IPS-20b (cell line): ENCODE results near the gene COL3A1.

Source experiments
- H3K27ac ChIP-seq: one replicate; pipeline ENCODE4 v1.5.1; 2013; ENCODE audit warnings: low read length
- H3K27me3 ChIP-seq: 2 replicates; pipeline ENCODE4 v1.6.1; 2013; ENCODE audit warnings: mild to moderate bottlenecking, low read length, inconsistent platforms; ENCODE audit not compliant: insufficient read depth
- H3K36me3 ChIP-seq: 2 replicates; pipeline ENCODE4 v1.6.1; 2013; ENCODE audit warnings: low read depth, mild to moderate bottlenecking, inconsistent platforms, low read length, moderate library complexity; ENCODE audit not compliant: insufficient read depth
- H3K4me1 ChIP-seq: 2 replicates; pipeline ENCODE4 v1.6.1; 2013; ENCODE audit warnings: mild to moderate bottlenecking, control low read depth, inconsistent platforms, low read length, moderate library complexity; ENCODE audit not compliant: insufficient read depth
- H3K4me3 ChIP-seq: 2 replicates; pipeline ENCODE4 v1.5.1; 2013; ENCODE audit warnings: mild to moderate bottlenecking, low read length, inconsistent platforms
- H3K9ac ChIP-seq: 2 replicates; pipeline ENCODE4 v1.6.1; 2013; ENCODE audit warnings: low read depth, mild to moderate bottlenecking, inconsistent platforms, low read length, moderate library complexity
- H3K9me3 ChIP-seq: 2 replicates; pipeline ENCODE4 v1.6.1; 2013; ENCODE audit warnings: mild to moderate bottlenecking, low read depth, low read length, inconsistent platforms; ENCODE audit not compliant: insufficient read depth

Gene COL3A1

DNA sequence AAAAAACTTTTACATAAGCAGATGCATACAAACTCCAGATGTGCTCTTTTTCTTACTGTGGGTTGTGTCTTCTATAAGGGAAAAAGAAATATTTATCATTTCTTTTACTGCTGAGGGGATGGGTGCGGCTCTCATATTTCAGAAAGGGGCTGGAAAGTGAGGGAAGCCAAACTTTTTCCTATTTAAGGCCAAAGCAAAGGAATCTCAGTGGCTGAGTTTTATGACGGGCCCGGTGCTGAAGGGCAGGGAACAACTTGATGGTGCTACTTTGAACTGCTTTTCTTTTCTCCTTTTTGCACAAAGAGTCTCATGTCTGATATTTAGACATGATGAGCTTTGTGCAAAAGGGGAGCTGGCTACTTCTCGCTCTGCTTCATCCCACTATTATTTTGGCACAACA, at the start of gene COL3A1:
TSS of gene COL3A1 (plus strand) at position 210 of the 400 bp plus-strand sequence. CDS start at position 327, 117 bp downstream.
- Histone ChIP-seq H3K4me1 (no peaks in the 10 kb centered on the region), H3K27me3 (no peaks in the 10 kb centered on the region), H3K36me3 (no peaks in the 10 kb centered on the region), H3K9ac (no peak within 1 kb of the TSS), H3K9me3 (no peaks in the 10 kb centered on the region), H3K4me3 (no peak within 1 kb of the TSS), H3K27ac (no peak within 1 kb of the TSS)

DNA sequence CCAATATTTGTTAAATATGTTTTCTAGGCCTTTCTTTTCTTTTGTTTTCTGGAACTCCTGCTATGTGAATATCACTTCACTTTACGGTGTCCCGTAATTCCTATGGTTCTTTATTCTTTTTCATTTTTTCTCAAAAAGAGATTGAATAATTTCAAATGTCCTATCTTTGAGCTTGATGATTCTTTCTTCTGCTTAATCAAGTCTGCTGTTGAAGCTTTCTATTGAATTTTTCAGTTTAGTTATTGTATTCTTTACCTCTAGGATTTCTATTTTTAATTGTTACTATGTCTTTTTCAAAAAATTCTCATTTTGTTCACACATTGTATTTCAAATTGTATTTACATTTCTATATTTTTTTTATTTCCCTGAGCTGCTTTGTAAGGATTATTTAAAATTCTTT, 45.5 kb upstream of the COL3A1 start:
- Histone ChIP-seq H3K9ac (no peak overlapping the region), H3K27me3 (no peaks in the 10 kb centered on the region), H3K27ac (no peak overlapping the region)

DNA sequence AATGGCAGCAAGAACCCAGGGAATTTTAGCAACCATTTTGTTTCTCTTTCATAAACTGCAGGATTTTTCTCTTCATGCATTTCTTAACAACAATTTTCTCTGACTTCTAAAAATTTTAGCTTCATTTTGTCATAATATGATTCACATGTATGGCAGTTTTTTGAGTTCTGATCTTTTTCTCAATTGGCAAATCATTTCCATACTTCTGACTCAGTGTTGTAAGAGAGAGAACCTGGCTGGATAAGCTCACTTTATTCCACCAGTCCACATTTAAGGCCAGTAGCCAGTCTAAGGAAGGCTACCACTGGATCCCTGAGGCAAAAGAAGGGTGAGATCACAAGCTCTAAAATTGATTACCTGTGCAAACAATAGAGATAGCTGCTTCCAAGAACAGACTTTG, 42.8 kb upstream of the COL3A1 start:
- peaks cover 5% of the 10 kb centered on the region; the same call in 1 of the 2 replicates for H3K9me3 ChIP-seq
- no peak overlapping the region for H3K4me3 ChIP-seq
- no peaks in the 10 kb centered on the region for H3K36me3 ChIP-seq
- no peaks in the 10 kb centered on the region for H3K27me3 ChIP-seq
- no peak overlapping the region for H3K27ac ChIP-seq
- no peak overlapping the region for H3K9ac ChIP-seq
- H3K4me1 ChIP-seq = no peaks in the 10 kb centered on the region

More for the DNA sequence above, 45.5 kb upstream of the COL3A1 start:
- no peaks in the 10 kb centered on the region for H3K4me1 ChIP-seq
- H3K36me3 ChIP-seq = no peaks in the 10 kb centered on the region
- no peak overlapping the region for H3K4me3 ChIP-seq
- H3K9me3 ChIP-seq = peaks cover 5% of the 10 kb centered on the region; the same call in 1 of the 2 replicates

DNA sequence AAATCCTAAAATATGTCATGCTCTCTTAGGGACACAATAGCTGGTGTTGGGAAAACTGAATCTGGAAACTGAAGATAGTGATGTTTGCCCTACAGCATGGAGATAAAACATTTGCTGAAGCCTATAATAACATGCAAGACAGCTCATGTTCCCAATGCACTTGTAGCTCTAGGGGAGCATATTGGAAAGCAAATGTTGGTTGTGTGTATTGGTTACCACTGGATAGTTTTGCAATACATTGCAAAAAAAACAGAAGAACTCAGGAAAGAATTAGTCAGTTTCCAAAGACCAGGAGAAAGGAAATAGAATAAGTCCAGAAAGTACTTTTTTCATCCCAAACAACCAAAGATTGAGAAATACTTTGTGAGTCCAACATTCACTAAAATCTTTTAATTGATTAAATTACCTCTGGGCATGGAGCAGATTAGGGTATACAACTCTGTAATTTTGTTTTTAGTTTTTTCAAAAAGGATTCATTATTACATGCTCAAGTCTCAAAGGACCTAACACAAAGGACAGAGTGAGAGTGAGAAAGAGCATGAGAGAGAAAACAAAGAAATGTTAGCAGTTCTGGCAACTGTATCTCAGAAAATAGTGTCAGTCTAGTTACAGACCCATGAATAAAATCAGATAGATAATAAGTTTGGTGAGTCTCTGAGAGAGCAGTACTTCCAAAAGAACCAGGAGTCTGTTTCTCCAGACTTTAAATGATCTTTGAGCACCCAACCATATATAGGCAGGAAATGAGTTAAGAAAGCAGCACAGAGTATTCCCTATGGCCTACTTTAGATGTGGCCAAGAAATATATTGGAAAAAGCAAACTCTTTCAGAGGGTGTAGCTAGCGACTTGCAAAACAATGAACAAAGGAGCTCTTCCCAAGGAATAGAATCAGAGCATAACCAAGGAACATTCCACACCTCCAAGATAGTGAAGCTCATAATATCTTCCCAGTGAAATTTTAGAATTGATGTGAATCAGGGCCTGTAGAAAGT, 36.6 kb upstream of the COL3A1 start:
- Histone ChIP-seq H3K4me3 (no peak overlapping the region), H3K36me3 (no peaks in the 10 kb centered on the region), H3K4me1 (no peaks in the 10 kb centered on the region), H3K9me3 (no peaks in the 10 kb centered on the region), H3K27ac (no peak overlapping the region), H3K27me3 (no peaks in the 10 kb centered on the region), H3K9ac (no peak overlapping the region)

DNA sequence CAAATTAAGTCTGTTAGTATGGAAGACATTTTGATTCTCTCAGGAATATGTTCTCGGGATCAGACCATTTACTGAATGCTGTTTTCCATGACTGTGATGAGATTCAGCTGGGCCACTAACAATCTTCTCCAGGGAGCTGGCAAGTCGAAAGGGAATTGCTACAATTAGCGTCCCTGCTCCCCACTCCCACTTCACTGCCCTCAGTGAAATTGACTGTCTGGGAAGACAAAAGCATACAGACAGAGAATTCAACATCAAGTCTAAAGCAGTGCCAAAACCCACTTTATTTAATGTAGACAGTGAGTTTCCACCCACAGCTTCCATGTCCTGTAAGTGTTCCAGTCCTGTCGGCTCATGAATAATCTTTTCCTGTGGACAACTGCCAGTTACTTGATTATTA, 34.0 kb upstream of the COL3A1 start:
- H3K9ac ChIP-seq = no peak overlapping the region
- H3K4me1 ChIP-seq = no peaks in the 10 kb centered on the region
- H3K9me3 ChIP-seq = no peaks in the 10 kb centered on the region; the same call in 1 of the 2 replicates
- no peaks in the 10 kb centered on the region for H3K36me3 ChIP-seq
- H3K4me3 ChIP-seq = no peak overlapping the region
- H3K27me3 ChIP-seq = no peaks in the 10 kb centered on the region
- no peak overlapping the region for H3K27ac ChIP-seq

DNA sequence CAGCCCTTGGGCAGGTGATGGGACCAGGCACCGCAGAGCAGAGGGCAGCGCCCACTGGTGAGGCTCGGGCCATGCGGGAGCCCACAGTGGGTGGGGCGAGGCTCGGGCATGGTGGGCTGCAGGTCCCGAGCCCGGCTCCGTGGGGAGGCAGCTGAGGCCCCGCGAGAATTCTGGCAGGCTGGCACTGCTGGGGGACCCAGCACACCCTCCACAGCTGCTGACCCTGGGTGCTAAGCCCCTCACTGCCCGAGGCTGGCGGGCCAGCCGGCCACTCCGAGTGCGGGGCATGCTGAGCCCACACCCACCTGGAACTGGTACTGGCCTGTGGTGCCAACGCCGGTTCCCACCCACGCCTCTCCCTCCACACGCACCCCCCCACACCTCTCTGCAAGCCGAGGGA, 29.7 kb upstream of the COL3A1 start:
- no peaks in the 10 kb centered on the region; the same call in 1 of the 2 replicates for H3K9me3 ChIP-seq
- H3K27me3 ChIP-seq = no peaks in the 10 kb centered on the region

DNA sequence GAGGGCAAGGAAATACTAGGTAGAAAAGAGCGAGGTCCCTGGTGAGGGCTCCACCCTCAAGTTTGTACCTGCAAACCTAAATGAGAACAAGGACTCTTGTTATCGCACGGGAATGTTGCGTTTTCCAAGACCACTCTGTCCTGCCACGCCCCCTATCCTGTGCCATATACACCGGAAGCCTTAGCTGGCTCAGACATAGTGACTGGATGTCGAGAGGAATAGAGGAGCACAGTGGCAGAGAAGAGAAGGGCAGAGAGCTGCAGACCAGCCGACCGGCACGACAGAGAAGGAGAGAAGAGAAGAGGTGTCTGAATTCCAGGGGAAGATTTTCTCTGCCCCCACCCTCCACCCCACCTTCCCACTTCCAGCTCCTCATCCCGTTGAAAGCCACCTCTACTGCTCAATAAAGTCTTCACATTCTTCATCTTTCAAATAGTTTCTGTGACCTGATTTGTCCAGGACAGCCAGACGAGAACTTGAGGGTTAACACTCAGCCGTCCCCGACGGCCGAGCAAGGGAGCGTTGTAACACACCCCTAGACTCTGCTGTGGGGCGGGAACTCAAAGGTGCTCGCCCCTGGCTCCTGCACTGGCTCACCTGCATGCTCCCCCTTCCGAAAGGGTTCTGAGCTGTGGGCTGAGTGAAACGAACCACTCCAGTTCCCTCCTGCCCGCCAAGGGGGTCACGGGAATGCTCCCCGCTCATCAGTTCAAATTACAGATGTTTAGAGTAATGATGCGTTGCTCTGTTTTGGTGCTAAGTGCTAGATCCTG, 24.9 kb upstream of the COL3A1 start:
- Histone ChIP-seq H3K27me3 (no peaks in the 10 kb centered on the region), H3K4me1 (no peaks in the 10 kb centered on the region), H3K27ac (no peak overlapping the region), H3K9me3 (no peaks in the 10 kb centered on the region; the same call in 1 of the 2 replicates), H3K4me3 (no peak overlapping the region), H3K9ac (no peak overlapping the region), H3K36me3 (no peaks in the 10 kb centered on the region)

More for the DNA sequence above, 29.7 kb upstream of the COL3A1 start:
- Histone ChIP-seq H3K9ac (no peak overlapping the region), H3K4me3 (no peak overlapping the region), H3K27ac (no peak overlapping the region), H3K4me1 (no peaks in the 10 kb centered on the region), H3K36me3 (no peaks in the 10 kb centered on the region)

DNA sequence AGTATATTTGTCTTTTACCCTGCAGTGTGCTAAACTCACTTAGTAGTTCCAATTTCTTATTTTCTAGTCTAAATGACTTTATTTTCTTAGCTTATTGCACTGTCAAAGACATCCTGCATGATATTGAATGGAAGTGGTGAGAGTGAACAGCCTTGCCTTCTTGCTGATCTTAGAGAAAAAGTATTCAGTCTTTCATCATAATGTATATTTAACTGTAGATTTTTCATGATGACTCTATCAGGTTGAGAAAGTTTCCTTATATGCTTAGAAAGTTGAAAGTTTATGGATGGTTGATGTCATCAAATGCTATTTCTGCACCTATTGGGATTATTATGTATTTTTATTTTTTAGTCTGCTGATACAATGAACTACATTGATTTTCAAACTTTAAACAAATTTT, 21.3 kb upstream of the COL3A1 start:
- H3K9ac ChIP-seq = no peak overlapping the region
- no peaks in the 10 kb centered on the region for H3K4me1 ChIP-seq
- H3K27me3 ChIP-seq = no peaks in the 10 kb centered on the region
- no peak overlapping the region for H3K4me3 ChIP-seq
- no peaks in the 10 kb centered on the region for H3K9me3 ChIP-seq
- no peak overlapping the region for H3K27ac ChIP-seq
- no peaks in the 10 kb centered on the region for H3K36me3 ChIP-seq

DNA sequence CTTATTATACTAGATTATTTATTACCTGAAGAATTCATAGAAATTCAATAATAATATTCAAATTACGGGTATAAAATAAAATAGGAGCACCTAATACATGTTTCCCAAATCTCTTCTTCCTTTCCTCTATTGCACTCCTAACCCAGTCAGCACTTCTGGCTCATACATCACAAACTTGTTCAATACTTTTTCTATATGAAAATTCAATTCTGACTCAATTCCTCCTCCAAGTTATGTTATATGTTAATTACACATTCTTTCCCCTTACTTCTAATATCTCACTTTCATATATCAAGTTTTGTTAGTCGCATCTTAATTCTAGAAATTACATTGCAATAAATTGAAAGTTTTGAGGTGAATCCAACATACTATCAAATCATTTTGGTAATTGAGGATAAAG, 17.9 kb upstream of the COL3A1 start:
- no peaks in the 10 kb centered on the region for H3K36me3 ChIP-seq
- no peak overlapping the region for H3K9ac ChIP-seq
- H3K27me3 ChIP-seq = no peaks in the 10 kb centered on the region
- H3K4me1 ChIP-seq = no peaks in the 10 kb centered on the region
- H3K27ac ChIP-seq = no peak overlapping the region
- H3K9me3 ChIP-seq = no peaks in the 10 kb centered on the region
- no peak overlapping the region for H3K4me3 ChIP-seq

DNA sequence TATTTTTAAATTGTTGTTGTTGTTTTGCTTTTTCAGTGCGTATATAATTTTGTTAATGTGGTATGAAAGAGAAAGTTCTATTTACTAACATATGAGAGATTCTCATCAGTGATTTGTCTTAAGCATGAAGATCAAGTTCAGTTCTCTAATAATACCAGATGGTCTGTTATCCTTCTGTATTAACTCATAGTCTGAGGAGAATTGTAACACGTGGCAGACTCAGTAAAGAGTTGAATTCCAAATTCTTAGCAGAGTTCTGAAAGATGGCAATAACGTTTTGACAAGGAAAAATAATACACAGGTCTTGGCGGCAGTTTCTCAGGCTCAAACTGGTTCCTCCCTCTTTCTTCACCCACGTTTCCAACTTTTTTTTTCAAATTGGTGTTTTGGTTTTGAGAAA, 17.2 kb upstream of the COL3A1 start:
- no peaks in the 10 kb centered on the region for H3K9me3 ChIP-seq
- H3K36me3 ChIP-seq = no peaks in the 10 kb centered on the region
- H3K27me3 ChIP-seq = no peaks in the 10 kb centered on the region
- H3K4me3 ChIP-seq = no peak overlapping the region
- H3K9ac ChIP-seq = no peak overlapping the region
- H3K4me1 ChIP-seq = no peaks in the 10 kb centered on the region
- H3K27ac ChIP-seq = no peak overlapping the region

DNA sequence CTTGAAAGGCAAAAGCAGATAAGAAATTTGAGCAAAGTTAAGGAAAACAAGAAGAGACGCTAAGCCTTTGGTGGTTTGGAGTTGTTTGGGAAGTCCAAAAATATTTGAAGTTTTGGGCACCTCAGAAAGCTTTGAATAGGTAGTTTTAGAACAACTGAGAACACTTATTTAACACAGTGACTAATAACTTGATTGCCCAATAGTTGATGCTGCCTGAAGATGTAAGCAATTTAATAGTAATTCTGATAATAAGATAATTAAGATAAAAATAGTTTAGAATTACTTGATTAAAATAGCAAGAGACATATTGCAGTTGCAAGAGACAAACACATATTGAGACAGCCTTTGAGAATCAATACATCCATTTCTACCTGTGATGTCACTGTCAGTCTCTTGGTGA, 16.5 kb upstream of the COL3A1 start:
- Histone ChIP-seq H3K27me3 (no peaks in the 10 kb centered on the region), H3K4me3 (no peak overlapping the region), H3K4me1 (no peaks in the 10 kb centered on the region), H3K36me3 (no peaks in the 10 kb centered on the region), H3K9ac (no peak overlapping the region), H3K27ac (no peak overlapping the region), H3K9me3 (no peaks in the 10 kb centered on the region)
